CD1c-positive myeloid dendritic cell (primary cell): ENCODE measurements around the gene CDK10.
"Not testable (repeated sequence)": the region's sequence is repeated elsewhere in the genome, so short reads cannot be mapped to it uniquely, and the experiment has no call there.

ENCODE experiments used
- DNase-seq: peaks from one replicate; pipeline ENCODE4 v3.0.0-alpha.2; 2016; ENCODE audit errors: extremely low spot score

CDK10 gene

DNA sequence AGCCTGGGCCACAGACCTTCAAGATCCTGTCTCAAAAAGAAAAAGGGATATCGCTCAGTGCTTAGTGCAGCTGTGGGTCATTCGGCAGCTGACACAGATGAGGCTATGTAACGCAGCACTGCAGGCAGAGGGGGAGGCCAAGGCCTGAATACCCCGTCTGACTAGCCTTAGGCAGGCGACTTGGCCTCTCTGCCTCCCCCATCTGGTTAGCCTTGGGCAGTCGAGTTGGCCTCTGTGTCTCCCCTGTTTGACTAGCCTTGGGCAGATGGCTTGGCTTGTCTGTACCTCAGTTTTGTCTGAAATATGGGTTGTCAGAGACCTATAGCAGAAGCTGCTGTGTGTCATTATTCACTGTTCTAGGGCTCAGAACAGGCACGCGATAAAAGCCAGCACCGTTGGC is 18.9 kb upstream of the CDK10 start:
- no peak for DNase-seq

DNA sequence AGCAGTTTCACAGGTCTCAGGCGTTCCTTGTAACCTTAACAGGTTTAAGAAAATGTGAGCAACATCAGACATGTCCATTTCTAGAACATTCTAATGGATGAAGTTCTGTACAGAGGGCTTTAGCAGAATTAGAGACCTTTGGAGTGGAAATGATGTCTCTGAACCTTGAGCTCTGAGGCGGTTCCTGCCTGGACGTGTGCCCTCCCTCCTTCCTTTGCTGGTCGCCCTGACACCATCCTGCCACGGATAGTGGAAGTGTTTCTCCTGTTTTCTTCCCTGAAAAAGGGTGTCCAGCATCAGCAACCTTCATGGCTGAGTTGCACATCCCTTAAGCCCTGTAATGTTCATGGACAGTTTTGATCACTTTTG is 17.7 kb upstream of the CDK10 start:
- DNase-seq, result no peak

DNA sequence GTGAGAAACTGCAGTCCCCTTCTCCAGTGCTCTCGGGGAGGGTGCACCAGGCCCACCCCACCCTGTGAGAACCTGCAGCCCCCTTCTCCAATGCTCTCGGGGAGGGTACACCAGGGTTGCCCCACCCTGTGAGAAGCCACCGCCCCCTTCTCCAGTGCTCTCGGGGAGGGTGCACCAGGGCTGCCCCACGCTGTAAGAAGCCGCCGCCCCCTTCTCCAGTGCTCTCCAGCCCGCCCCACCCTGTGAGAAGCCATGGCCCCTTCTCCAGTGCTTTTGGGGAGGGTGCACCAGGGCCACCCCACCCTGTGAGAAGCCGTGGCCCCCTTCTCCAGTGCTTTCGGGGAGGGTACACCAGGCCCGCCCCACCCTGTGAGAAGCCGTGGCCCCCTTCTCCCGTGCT is 16.7 kb upstream of the CDK10 start:
- DNase-seq, result no peak

DNA sequence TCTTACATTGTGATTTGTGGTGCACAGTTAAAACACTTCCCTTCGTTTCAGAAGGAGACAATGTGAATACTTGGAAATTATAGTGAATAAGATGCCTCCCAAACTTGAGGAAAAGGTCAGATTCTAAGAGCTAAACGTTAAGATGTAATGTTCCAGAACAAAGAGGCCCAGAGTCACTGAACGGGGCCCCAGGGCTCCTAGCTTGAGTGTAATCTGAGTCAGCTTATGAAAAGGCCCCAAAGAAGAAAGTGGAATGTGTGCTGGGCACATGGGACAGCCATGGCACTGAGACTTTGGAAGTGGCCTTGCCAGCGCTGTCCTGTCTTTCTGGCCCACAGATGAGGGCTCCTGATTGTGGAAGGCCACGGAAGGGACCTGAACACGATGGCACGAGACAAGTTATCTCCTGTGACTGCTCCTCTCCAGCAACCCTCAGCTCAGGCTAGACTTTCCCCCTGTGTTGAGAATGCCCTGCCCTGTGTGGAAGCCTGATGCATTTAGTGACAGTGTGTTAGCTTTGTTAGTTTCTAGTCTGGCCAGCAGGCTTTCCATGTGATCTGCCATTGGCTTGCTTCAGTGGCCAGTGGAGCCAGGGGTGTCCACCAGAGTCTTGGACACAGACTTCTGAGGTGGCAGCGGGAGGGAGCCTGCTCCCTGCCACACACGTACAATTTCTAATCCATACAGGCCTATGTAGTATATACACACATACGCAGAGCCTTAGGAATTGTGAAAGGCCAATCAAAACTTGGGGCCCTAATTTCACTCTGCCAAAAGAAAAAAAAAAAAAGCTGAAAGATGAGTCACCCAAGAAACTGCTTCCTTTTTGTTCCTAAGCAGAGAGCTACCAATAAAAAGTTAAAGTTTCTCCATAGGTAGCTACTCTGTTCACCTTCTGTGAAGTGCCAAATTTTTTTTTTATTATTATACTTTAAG is 15.7 kb upstream of the CDK10 start:
- no peak for DNase-seq

DNA sequence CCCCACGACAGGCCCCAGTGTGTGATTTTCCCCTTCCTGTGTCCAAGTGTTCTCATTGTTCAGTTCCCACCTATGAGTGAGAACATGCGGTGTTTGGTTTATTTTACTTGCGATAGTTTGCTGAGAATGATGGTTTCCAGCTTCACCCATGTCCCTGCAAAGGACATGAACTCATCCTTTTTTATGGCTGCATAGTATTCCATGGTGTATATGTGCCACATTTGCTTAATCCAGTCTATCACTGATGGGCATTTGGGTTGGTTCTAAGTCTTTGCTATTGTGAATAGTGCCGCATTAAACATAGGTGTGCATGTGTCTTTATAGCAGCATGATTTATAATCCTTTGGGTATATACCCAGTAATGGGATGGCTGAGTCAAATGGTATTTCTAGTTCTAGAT is 14.9 kb upstream of the CDK10 start:
- not testable (repeated sequence) for DNase-seq

DNA sequence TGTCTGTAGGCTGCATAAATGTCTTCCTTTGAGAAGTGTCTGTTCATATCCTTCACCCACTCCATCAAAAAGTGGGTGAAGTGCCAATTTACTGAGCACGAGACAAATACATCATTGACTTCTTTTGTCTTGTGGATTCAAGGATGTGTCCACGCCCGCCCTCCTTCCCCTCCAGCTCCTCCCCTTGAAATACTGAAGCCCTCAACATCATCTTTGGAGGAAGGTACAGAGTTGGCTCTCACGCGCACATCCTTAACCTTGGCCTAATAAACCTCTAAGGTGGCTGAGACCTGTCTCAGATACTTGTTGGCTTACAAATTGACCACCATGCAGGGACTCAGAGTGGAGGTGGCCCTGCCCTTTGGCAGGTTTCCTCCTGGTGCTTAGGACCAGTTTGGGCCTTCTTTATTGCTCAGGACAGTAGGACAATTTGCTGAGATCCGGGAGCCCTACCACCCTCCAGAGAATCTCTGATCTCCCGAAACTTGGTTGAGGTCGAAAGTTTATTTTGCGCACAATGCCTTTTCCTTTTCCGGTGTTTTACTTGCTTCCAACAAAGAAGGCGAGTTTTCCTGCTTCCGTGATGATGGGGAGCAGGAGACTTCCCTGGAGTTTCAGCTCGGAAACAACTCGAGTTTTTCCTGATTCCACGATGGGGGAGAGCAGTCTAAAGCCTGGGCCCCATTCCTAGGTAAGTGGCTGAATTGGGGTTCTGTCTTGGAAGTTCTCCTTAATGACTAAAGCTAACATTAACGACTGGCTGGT is 14.1 kb upstream of the CDK10 start:
- DNase-seq, result no peak

DNA sequence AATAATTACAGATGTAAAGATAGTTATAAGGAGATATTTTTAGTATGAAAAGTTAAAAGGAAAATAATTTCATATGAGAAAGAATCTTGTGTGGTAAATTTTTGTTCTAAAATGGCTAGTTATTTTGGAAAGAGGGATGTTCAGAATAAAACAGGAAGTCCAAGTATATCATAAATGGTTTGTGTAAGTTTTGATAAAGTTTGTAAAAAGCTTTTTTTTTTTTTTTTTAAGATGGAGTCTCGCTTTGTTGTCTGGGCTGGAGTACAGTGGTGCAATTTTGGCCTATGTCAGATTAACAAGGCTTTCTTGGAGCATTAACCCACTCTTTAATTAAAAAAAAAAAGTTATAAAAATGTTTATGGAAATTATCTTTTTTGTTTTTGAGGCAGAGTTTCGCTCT is 8.2 kb upstream of the CDK10 start:
- no peak for DNase-seq

DNA sequence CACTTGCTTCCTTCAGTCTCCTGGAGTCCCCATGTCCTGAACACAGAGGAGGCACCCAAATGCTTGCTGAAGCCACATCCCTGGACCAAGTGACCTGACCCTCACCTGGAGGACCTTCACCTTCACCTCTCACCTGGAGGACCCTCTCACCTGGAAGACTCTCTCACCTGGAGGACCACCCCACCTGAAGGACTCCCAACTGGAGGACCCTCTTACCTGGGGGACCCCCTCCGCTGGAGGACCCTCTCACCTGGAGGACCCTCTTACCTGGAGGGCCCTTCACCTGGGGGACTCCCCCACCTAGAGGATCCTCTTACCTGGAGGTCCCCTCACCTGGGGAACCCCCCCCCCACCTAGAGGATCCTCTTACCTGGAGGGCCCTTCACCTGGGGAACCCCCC is 573 bp upstream of the CDK10 start:
- no peak for DNase-seq

DNA sequence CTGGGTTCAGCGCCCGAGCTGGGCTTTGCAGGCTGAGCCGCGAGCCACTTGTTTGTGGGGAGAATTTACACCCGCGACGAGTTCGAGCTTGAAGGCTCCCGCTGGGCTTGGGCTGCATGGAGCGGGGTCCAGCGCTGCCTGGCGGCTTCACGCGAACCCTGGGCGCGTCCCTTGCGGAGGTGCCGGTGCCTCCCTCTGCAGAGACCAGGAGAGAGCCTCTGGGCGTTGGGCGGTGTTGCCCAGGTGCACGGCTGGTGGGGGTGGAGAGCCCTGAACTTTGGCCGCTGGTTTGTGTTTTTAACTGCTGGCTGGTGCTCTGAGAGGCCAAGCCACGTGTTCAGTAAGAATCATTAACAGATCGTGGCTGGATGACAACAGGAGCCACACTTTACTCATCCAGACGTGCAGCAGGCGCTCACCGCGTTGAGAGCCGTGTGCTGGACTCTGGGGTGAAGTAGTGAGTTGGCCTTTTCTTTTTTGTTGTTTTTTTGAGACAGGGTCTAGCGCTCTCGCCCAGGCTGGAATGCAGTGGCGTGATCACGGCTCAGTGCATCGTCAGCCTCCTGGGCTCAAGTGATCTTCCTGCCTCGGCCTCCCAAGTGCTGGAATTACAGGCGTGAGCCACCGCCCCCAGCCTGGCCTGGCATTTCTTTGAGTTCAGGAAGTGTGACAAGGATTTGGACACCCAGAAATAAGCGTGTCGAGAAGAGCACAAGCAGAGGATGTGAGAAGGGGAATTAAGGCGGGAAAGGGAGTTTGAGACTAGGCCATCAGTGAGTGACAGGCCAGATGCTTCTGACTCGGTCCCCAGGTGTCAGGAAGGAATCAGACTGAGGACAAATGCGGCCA is 827 bp downstream of the CDK10 start:
- no peak for DNase-seq

DNA sequence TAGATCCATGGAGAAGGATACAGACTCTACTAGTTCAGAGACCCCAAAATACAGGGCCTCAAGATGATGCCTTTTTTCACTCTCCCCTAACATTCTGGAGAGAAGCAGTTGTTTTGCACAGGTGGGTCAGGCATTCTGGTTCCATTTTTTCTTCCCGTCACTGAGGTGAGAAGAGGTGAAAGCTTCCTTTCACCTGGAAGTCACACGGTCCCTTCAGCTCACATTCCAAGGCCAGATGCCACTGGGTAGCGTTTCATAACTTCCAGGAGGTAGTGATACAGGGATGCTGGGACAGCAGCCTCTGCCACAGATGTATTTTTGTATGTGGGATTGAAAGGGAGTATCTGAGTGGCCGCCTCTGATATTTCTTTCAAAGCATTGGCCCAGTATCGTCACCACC is 1.9 kb downstream of the CDK10 start:
- no peak for DNase-seq

DNA sequence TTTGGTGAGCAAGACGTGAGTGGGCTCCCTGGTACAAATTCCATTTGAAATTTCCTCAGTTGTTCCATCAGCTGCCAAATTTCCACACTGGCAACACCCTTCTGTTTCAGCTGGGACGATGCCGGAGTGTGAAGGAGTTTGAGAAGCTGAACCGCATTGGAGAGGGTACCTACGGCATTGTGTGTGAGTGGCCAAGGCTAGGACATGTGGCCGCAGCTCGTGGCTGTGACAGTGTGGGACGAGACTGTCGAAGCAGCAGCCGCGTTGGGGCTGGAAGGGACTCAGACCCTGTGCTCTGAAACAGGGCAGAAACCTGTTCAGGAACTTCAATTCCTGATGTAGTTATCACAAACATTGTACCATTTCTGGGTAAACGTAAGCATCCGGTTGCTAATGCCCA is 2.7 kb downstream of the CDK10 start:
- no peak for DNase-seq

DNA sequence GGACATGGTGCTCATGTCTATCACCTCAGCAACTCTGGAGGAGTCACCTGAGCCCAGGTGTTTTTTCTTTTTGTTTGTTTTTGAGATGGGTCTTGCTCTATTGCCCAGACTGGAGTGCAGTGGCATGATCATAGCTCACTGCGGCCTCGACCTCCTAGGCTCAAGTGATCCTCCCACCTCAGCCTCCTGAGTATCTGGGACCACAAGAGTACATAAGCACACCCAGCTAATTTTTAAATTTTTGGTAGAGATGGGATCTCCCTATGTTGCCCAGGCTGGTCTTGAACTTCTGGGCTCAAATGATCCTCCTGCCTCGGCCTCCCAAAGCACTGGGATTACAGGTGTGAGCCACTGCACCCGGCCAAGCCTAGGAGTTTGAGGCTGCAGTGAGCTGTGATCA is 3.1 kb downstream of the CDK10 start:
- DNase-seq, result not testable (repeated sequence)

DNA sequence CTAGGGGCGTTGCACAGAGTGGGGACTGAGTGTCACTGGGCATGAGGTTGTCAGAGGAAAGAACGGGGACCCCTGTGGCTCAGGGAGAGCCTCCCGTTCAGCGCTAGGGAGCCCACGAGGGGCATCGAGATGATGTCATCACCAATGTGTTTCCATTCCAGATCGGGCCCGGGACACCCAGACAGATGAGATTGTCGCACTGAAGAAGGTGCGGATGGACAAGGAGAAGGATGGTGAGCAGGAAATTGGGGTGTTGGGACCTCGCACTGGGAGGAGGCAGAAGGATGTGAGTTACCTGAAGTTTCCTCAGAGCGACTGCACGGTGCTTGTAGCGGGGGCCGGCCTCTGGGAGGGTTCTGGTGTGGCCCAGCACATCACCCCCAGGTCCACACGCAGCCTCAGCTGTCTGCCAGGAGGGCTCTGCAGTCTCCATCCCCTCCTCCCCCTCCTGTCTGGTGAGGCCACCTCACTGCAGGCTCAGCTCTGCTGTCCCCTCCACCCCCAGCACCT is 4.0 kb downstream of the CDK10 start:
- no peak for DNase-seq

DNA sequence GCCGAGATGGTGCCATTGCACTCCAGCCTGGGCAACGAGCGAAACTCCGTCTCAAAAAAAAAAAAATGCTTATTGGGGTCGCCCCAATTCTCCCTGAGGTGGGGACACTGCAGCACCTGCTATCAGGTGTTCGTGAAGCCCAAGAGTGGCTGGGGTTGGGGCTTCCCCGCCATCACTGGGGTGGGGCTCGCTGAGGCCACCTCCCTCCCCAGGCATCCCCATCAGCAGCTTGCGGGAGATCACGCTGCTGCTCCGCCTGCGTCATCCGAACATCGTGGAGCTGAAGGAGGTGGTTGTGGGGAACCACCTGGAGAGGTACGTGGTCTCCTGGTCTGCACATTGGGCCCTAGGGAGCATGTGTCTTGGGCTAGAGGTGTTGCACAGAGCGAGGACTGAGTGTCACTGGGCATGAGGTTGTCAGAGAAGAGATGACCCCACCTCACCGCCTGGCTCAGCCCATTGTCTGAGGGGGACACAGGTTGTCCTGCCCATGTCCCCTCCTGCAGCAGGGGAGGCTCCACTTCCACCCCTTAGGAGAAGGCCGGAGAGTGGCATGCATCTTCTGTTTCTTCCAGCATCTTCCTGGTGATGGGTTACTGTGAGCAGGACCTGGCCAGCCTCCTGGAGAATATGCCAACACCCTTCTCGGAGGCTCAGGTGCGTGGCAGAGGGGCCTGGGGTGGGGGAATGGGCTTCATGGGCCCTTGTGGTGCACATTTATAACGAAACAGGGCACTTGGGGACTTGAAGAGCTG is 4.9 kb downstream of the CDK10 start:
- DNase-seq, result no peak

DNA sequence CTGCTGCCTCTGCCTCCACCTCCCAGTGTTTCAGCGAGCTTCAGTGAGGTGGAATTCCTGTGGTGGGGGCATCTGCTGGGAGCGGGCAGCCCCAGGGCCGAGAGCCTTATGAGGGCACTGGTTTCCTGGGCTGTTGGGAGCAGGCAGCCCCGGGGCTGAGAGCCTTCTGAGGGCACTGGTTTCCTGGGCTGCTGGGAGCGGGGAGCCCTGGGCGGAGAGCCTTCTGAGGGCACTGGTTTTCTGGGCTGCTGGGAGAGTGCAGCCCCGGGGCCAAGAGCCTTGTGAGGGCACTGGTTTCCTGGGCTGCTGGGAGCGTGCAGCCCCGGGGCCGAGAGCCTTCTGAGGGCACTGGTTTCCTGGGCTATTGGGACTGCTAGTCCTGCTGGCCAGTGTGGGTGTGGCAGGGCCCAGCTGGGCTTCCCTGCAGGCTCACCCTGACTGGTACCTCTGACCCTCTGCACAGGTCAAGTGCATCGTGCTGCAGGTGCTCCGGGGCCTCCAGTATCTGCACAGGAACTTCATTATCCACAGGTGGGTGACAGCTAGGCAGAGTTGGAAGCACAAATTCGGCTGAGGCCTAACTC is 5.6 kb downstream of the CDK10 start:
- no peak for DNase-seq

DNA sequence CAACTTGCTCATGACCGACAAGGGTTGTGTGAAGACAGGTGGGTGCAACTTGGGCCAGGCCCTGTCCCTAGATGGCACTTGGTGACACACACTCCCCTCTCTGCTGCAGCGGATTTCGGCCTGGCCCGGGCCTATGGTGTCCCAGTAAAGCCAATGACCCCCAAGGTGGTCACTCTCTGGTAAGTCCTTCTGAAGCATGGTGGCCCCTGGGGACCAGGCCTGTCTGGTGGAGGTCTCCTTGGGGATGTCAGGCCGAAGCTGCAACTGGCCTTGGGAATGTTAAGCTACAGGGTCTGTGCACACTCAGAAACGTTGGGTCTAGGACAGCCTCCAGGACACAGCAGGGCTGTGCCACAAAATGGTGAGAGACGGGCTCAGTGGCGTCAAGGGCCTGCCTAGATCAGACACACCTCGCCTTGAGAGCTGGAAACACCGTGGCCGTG is 6.8 kb downstream of the CDK10 start:
- DNase-seq, result no peak

DNA sequence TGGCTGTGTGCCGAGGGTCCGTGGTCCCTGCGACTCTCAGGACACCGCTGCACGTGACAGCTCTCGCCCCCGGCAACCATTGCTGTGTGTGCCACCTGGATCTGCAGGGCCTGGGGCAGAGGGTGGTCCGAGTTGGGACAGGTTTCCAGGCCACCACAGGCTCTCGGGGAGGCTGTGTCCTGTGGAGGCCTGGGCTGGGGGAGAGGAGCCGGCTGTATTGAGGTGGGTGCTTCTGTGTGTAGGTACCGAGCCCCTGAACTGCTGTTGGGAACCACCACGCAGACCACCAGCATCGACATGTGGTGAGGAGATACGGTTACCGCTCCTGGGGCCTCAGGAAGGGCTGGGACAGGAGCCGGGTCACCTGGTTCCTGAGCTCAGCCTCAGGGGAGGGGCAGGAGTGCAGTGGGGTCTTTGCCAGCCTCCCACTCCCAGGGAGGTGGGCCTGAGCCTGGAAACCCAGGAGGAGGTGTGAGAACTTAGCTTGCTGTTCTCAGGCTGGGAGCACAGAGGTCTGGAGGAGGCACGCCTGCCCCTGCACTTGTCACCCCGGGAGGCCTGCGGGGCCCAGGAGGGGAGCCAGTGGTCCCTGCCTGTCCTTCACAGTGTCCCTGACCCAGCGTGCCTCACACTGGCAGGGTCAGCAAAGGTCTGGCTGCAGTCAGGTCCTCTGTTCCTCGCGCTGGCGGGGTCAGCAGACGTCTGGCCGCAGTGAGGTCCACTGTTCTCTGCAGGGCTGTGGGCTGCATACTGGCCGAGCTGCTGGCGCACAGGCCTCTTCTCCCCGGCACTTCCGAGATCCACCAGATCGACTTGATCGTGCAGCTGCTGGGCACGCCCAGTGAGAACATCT is 7.7 kb downstream of the CDK10 start:
- DNase-seq, result no peak

DNA sequence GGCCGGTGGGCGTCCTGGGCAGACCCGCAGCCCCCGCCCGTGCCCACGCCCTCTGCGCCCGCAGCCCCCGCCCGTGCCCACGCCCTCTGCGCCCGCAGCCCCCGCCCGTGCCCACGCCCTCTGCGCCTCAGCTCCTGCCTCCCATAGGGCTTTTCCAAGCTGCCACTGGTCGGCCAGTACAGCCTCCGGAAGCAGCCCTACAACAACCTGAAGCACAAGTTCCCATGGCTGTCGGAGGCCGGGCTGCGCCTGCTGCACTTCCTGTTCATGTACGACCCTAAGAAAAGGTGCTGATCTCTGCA is 8.2 kb downstream of the CDK10 start:
- not testable (repeated sequence) for DNase-seq

DNA sequence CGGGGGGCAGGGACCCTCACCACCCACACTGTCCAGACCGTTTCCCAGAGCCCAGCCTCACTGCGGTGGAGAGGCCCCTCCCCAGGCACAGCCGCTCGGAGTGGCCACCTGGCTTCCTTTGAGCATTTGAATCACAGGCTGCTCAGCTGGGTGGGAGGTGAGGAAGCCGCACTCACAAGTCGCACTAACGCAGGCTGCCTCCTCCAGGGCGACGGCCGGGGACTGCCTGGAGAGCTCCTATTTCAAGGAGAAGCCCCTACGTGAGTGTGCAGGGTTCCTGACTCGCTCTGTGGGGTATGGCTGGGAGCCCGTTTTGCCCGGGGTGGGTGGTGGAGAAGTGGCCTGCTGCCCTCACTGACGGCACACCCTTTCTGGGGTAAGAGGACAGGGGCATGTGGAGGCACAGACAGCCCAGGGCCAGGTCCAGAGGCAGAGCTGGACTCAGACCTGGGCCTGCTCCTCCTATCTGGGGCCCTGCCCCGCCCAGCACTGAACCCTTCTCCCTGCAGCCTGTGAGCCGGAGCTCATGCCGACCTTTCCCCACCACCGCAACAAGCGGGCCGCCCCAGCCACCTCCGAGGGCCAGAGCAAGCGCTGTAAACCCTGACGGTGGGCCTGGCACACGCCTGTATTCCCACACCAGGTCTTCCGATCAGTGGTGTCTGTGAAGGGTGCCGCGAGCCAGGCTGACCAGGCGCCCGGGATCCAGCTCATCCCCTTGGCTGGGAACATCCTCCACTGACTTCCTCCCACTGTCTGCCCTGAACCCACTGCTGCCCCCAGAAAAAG is 8.8 kb downstream of the CDK10 start:
- DNase-seq, result no peak
